Stimulated activated CD4-positive, alpha-beta T cell treated with anti-CD3 and anti-CD28 coated beads, TNF-alpha, amount 100 ng/mL, for 4 hours (primary cell): ENCODE measurements around the gene ARFGAP3.
A peak's percentile ranks its signal among the peaks of the same experiment; 100 is the strongest.
"Not testable (repeated sequence)": the region's sequence is repeated elsewhere in the genome, so short reads cannot be mapped to it uniquely, and the experiment has no call there.

Experiments
- DNase-seq, 3 experiments: peaks; one replicate each; pipeline ENCODE4 v3.0.0-alpha.2; 2020; ENCODE audit warnings: low read depth in 3 of 3

Gene ARFGAP3

GRCh38 chr22:42794551-42795510 lies 62.2 kb downstream of the ARFGAP3 start:
- DNase-seq, result no peak

- no peak for DNase-seq
These were observed 63.1 kb downstream of the ARFGAP3 start for GRCh38 chr22:42793848-42794405.

GRCh38 chr22:42792909-42793847 lies 63.9 kb downstream of the ARFGAP3 start:
- no peak for DNase-seq

- DNase-seq, result no peak
These were observed 64.6 kb downstream of the ARFGAP3 start for GRCh38 chr22:42792453-42792908.

GRCh38 chr22:42791721-42792452 lies 65.2 kb downstream of the ARFGAP3 start:
- no peak for DNase-seq

GRCh38 chr22:42788466-42788865 lies 68.6 kb downstream of the ARFGAP3 start:
- DNase-seq, result no peak

GRCh38 chr22:42788021-42788420 lies 69.1 kb downstream of the ARFGAP3 start:
- no peak for DNase-seq

- no peak for DNase-seq
These were observed 69.7 kb downstream of the ARFGAP3 start for GRCh38 chr22:42787357-42787736.

GRCh38 chr22:42786606-42787356 lies 70.3 kb downstream of the ARFGAP3 start:
- DNase-seq, result no peak

GRCh38 chr22:42785706-42786499 lies 71.2 kb downstream of the ARFGAP3 start:
- DNase-seq, result no peak

GRCh38 chr22:42782306-42782705 lies 74.8 kb downstream of the ARFGAP3 start:
- not testable (repeated sequence) for DNase-seq

- DNase-seq, result peak in 1 of 3 experiments; percentile 24
These were observed 77.0 kb downstream of the ARFGAP3 start for GRCh38 chr22:42780070-42780540.

GRCh38 chr22:42777126-42777525 lies 79.9 kb downstream of the ARFGAP3 start:
- DNase-seq, result no peak

GRCh38 chr22:42773167-42773566 lies 83.9 kb downstream of the ARFGAP3 start:
- DNase-seq, result no peak

GRCh38 chr22:42772647-42773046 lies 84.4 kb downstream of the ARFGAP3 start:
- no peak for DNase-seq

- no peak for DNase-seq
These were observed 86.0 kb downstream of the ARFGAP3 start for GRCh38 chr22:42770941-42771647.

GRCh38 chr22:42770448-42770726 lies 86.7 kb downstream of the ARFGAP3 start:
- no peak for DNase-seq

- DNase-seq, result no peak
These were observed 87.3 kb downstream of the ARFGAP3 start for GRCh38 chr22:42769574-42770447.
